NCI-H2107 treated with DMSO at 0.1 percent for 48 hours (cell line): ENCODE results near the gene BHLHE41.

Experiments
- DNase-seq: peaks from one replicate; lab custom pipeline; 2025; ENCODE audit not compliant: unreplicated experiment; lab: John Stamatoyannopoulos, UW

Gene BHLHE41

DNA sequence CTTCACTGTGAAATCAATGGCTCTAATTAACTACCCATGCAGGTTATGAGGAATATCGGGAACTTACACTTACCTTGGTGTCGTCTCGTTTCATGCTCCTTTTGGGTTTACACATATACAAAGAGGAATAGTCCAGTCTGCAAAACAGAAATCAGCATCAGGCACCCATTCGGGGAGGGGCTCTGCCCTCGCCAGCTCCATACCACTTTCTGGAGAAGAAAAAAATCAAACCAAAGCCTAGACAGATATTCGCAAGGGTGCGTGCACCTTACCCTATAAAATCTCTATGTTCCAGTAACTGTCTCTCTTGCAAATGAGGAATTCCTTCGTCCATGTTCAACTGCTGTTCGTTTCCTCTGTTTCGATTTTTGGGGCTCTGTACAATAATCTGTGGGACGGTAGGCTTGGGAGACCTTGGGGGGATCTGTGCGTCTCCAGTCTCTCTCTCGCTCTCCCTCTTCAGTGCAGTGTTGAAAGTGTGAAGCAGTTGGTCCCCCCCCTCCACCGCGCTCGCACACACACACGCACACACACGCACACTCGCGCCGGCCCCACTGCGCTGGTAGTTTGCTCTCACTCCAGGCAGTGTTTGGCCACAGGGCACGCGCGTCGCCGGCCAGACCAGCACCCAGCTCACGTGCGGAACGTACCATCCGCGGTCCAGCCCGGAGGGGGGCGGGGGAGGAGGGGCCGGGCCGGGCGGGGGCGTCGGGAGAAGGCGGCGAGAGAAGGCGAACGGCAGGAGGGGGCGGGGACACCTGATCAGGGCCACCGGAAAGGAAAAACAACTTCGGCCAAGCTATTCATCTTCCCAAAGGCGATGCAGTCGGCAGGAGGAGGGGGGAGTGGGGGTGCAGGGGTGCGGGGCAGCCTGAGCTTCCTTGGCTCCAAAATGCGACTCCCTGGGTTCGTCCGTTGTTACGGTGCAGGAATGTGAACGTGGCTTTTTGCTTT lies at the start of gene BHLHE41:
BHLHE41 (minus strand) TSS at position 592 of the 954 bp plus-strand sequence; CDS start at position 334, 258 bp downstream.
- DNase-seq: no peak

DNA sequence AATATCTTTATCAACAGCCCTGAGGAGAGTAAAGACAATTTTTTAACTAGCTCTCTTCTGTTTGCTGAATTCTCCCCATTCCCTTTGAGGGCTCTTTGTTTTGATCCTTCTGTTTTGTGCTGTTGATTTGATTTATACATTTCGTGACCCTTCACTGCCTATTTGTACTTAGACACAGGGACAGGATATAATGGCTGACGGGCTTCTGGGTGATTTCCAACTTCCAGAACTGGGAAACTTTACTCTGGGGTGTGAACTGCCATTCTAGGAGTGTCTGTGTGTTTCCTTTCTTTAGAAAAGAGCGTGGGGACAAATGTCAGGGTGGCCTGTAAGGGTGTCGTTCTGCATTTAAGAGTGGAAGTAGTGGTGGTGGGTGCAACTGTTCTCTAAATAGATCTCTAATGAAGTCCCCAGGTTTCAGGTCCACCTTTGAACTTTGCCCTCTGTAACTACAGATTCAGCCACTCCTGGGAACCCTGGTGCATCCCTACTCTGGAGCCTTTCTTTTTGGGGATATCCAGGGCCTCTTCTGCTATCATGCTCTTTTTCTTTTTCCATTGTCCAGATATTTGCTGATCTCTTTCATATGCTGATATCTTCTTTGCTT lies 48.2 kb upstream of the BHLHE41 start:
- DNase-seq: no peak

DNA sequence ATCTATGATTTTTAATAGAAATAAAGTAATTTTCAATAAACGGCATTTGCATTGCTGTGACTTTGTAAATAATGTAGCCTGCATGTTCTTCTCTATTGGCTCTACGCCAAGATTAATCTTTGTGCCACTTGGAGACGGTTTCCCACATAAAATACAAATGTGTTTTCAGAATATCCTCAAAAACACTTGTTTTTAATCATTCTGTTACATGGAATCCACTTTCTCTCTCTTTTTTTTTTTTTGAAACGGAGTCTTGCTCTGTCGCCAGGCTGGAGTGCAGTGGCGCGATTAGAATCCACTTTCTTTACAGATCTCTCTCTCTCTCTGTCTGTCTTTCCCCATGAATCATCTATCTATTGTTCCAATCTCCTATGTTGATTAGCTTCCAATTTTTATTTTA lies 47.7 kb upstream of the BHLHE41 start:
- DNase-seq: no peak

DNA sequence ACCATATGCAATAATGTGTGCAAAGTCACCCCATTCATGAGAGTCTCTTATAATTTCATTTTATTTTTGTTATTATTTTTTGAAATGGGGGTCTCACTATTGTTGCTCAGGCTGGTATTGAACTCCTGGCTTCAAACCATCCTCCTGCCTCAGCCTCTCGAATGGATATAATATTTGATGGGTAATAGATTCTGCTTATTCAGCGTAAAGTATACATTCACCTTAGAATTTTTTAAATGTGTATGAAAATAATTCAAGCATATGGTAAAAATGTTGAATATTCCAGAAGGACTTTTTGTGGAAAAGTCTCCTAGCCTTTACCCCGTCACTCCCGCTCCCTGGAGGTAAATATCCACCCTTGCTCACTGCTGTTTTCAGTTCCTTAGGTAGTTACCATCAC lies 47.2 kb upstream of the BHLHE41 start:
- DNase-seq: no peak

DNA sequence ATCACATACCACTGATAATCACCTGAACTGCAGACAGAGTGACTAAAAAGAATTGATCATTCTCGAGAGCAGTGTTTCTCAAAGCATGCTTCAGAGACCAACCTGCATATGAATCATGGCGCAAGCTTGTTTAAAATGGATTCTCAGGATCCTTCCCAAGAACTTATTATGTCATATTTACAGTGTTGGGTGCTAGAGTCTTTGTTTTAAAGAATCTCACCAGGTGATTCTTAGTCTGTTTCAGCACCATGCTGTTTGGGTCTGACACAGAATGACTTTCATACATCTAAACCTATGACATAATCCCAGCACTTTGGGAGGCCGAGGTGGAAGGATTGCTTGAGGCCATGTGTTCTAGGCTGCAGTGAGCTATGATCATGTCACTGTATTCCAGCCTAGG lies 39.3 kb upstream of the BHLHE41 start:
- no peak for DNase-seq

DNA sequence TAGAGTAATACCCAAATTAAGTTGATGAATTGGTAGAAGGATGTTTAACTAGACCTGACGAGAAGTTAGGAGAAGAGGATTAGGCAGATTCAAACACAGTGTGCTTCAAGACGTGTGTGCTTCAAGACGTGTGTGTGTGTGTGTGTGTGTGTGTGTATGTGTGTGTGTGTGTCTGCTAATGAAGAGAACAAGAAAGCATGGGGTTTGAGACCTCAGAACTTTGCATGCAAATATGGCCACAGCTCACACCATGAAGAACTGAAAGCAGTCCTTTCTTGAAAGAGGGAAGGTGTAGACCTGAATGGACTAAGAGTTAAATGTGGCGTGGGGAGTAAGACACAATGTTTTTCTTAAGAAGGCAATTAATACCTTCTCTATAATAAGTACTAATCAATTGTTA lies 38.1 kb upstream of the BHLHE41 start:
- no peak for DNase-seq

DNA sequence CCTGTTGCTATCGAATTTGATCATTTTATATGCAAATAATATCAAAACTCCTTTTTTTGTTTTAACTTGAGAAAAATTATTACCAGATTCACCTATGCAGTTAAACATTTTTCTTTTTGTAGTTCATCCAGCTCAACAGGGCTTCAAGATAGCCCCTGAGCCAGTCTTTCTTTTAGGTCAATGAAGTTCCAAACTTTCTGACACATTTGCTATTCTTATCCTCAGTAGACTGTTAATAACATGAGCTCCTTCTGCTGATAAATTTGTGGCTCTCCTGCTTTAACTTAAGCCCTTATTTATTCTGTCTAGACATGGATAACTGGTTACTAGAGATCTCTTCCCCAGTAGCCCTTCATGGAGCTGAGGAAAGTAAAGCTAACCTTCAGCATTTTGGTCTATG lies 37.3 kb upstream of the BHLHE41 start:
- DNase-seq: no peak

DNA sequence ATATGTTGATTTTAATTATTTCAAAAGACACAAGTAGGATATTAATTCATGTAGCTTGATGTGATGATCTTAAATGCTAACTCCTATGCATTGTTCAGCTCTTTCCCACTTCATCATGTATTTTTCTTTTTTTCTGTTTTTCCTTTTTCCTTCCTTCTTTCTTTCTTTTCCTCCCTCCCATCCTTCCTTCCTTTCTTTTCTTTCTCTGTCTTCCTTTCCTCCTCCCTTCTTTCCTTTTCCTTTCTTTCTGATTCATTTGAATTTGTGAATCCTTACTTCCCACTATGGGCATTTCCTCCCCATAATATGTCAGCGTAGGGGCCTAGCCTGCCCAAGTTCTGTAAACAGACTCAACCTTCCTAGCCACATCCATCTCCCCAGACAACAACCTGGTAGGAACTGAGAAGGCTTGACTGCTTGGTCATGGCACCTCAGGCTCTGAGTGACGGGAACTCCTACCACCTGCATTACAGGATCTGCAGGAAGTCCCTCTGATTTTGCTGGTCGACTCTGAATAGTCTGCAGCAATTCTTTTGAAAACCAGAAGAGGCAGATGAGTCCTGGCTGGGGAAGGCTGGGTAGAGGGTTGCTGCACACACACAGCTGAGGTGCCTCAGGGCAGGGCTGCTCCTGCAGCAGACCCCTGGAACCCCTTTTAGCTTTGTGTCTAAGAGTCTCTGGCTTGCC lies 33.4 kb upstream of the BHLHE41 start:
- no peak for DNase-seq

DNA sequence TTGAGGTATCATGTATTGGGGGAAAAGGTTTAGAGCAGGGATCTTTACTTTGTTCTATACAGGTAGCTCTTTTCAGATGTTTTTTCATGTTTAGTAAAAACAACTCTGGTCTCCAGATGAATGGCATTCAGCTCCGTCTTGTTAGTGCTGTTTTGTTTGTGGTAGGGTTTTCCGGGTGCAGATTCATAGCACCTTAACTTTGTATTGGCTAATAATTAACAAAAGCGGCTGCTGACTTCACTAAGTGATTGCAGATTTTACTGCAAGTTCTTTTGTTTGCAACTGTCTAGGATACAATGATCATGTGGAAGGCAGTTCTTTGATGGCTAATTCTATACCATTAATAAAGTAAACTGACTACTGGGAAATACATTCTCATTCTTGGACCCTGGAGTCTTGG lies 32.2 kb upstream of the BHLHE41 start:
- no peak for DNase-seq

DNA sequence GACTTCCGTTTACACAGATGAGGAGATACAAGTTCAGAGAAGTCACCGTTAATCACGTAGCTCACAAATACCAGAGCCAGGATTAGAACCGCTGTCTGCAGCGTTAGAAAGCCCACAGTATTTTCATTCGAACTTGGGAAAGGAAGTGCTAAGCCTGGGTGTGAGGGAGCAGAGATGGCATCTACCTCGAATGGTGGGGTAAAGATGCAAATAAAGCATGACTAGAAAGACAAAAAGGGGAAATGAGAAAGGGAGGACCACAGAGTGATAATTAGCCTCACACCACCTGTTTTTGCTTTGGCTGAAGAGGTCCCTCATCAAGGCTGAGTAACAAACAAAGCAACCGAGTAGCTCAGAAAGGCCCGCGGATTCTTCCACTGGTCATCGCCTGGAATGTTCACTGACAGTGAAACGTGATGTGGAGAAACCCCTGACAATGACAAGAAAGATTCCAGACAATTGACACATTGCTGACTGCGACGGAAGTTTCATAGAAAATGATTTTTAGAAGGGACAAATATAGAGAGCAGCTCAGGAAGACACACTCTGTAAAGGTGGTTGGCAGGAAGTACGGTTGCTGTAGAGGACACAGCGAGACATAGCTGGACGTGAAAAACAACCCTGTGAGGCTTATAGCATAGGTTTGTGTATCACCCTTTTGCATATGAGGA lies 31.5 kb upstream of the BHLHE41 start:
- no peak for DNase-seq

DNA sequence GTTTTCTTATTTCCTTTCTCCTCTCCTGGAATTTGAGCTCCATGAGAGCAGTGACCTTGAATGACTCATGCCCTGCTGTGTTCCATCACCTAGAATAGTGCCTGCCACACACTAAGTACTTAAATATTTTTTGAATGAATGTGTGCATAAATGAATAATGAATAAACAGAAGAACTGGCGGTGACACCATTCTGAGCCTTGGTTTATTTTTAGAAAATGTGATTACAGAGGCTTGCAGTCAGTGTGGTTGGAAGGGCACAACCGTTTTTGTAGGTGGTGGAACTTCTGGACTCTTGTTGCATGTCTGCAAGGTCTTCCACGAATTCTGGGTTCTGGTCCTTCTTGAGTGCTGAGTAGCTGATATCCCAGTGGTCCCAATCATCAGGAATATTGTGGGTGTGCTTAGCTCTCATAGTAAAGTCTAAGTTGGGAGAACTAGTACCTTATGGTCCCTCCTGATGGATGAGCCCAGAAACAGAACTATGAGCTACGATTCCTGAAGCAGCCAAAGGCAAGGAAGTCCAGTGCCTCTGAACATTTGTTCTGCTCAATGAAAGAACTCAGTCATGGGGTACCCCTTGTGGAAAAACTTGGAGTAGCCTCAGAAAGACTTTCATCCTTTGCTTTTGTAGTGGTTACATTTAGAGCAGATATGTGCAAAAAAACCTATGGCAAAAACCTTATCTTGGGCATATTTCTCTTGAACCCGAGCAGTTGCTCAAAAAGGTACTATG lies 28.8 kb upstream of the BHLHE41 start:
- DNase-seq: no peak

DNA sequence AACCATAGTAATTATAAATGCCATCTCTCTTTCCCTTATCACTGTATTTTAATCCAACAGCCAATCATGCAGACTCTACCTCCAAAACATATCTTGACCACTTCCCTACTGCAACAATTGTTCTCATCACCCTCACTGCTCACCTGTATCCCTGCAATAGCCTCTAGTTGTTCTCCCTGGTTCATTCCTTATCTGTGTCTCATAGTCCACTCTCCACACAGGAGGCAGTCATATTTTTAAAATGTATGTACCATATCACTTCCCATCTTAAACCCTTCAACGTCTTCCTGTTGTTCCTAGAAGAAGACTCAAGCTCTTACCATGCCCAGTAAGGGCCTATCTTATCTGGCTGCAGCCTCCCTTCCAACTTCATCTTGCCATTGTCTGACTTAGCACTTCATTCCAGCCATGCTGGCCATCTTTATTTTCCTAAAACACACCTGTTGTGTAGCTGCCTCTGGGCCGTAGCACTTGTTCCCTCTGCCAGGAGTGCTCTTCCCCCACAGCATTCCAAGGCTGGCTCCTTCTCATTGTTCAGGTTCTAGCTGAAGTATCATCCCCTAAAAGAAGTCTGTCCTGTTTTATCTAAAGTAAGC lies 27.8 kb upstream of the BHLHE41 start:
- DNase-seq: no peak

DNA sequence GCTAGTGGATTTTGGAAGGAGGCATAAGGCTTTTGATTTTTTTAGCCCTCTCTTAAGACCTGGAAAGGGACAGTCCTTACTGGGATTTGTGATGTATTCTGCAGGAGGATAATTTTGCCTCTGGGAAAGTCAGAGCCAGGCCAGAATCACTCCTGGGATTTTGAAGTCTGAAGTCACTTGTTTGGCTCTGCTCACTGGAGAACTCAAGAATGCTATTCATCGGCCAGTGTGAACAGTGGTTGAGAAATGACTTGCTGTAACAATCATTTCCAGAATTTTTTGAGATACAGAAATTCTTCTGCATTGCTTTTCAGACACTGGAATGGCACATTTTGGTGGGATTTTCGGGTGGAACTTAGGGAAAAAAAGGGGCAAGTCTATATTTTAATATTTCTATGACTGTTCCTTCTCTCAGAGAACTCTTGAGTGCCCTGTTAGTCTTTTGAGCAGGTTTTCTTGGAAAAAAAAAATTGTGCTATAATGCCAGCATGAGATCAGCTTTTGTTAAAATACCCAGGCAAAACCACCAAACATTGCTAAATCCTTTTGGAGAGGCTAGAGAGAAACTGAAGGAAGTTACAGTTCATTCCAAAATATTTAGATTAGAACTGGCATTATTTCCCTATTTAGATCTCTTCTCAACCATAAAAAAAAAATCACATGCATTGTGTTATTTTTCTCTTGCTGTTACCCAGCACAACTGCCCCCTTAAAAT lies 26.1 kb upstream of the BHLHE41 start:
- DNase-seq: no peak

DNA sequence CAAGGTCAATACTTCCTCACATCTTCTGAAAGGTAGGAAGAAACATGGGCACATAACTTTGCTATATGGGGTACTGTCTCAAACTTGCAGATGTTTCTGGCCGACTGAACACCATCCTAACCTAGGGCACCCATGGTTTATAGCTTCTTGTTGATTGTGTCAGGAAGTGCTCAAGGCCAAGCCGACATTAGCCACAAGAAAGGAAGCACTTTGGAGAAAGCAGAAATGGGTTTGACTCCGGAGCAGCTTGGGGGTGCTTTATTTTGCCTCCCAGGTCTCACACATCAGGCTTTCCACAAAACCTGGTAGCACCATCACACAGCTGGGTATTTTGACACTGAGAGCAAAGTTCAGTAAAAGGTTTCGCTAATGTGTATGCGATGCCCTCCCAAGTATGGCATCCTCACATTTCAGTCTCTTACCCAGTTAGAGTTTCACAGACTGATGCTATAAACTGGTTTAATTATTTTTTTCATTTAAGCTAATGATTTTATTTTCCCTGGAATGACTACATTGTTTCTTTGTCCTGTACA lies 25.2 kb upstream of the BHLHE41 start:
- no peak for DNase-seq

DNA sequence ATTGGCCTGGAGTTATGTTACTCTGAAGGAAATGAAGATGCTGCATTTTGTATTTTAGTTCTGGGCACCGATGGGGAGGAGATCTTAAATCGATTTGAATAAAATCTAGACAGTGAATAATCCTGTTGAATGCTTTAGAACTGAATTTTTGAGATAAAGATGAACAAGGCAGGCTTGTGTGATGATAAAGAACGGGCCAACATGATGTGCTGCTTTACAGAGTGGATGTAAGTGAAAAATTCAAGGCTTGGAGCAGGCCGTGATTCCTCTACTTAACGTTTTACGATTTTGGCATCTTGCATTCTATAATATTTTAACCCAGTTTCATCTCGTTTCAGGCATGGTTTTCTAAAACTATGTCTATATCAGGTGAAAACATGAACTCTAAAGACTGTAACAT lies 23.5 kb upstream of the BHLHE41 start:
- no peak for DNase-seq

DNA sequence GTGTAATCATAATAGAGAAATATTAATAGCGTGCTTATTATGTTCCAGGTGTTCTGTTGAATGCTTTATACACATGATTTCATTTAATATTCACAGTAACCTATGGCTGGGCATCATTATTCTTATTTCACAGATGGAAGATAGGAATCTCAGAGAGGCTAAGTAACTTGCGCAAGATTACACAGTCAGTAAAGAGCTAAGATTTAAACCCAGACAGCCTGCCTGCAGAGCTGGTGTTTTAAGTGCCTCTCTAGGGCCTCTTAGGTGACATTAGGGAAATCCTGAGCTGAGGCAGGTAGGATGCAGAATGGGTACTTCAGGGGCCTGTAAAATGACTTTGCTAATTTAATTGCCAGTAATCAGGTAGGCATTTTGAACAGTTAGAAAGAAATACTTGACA lies 18.5 kb upstream of the BHLHE41 start:
- no peak for DNase-seq

DNA sequence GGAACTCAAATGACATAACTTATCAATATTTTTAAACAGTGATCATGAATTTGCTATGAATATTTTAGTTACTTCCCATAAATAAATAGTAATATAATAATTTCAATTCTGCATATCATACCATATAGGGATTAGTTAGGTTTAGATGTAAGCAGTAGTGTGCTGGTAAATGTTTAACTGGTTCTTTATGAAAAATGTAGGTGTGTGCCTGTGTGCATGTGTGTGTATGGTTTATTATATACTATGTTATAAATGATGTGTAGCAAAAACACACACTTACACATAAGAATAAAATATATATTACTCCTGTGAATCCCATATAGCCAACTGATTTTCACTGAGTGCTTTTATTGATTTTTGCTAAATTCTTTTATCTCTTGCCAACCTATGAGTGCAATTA lies 14.0 kb upstream of the BHLHE41 start:
- DNase-seq: no peak

DNA sequence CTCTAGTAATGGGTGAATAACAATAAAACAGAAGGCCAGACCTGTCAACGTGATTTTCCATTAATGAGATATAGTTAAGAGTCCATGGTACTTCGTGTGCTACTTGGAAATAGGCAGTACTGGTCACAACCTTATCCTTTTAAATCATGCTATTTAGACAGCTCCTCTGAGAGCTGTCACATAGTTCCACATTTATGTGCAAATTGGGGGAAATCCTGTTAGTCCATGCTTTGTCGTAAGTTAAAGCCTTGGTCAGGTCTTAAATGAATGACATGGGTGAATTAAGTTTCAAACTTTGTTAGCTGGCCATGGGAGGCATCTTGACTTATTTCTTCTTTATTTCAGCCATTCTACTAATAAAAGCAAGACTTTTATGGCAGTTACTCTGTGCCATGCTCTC lies 11.9 kb upstream of the BHLHE41 start:
- no peak for DNase-seq

DNA sequence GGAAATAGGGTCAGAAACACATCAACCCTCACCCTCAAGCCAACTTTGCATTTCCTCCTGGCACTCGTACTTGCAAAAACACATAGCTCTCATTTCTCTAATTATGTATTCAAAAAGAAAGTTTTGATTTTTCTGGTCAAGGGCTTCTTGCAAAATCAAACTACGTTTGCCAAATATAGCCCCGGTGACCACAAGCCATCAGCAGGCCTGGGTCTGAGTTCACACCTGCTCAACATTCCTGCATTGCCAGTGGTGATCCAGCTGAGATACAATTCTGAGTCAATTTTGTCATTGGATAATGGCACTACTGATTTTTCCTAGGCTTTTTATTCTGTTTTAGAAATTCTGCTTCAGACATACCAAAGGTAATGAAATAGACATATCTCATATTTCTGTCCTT lies 10.7 kb upstream of the BHLHE41 start:
- DNase-seq: no peak
